IMR-90 (cell line): ENCODE results near the gene RAB37. TPM values are rescaled to one million over a fixed set of nuclear protein-coding genes. Genes with fewer than 3 reads are reported as not detected.
A peak's percentile ranks its signal among the peaks of the same experiment; 100 is the strongest.

Experiments
- ATAC-seq: fragments of 200-7000 bp; cut with Tn5 transposase; 2 replicates; pipeline ENCODE4 v1.9.1; 2020; ENCODE audit warnings: low read depth, mild to moderate bottlenecking, moderate library complexity
- BruUV-seq: library from RNA; stranded (reverse); fragments of 400-500 nt; replicated peaks from 2 replicates; lab custom pipeline; 2021; lab: Mats Ljungman, UMichigan
- CTCF ChIA-PET: fragments of 300-600 bp; formaldehyde crosslinking; extraction: SDS; loops from one replicate; lab custom pipeline; 2021; ENCODE audit warnings: antibody characterized with exemption; lab: Yijun Ruan, JAX
- POLR2A ChIA-PET: fragments of 300-600 bp; sonication (Branson Sonifier 250); formaldehyde crosslinking; loops from one replicate; lab custom pipeline; 2022; ENCODE audit warnings: antibody characterized with exemption; ENCODE audit not compliant: unreplicated experiment; lab: Charles Lee
- DNase-seq: peaks from one replicate; pipeline ENCODE4 v3.0.0; 2013
- H2AFZ ChIP-seq: replicated peaks from 2 replicates; pipeline ENCODE3; 2013; ENCODE audit warnings: low read length, mild to moderate bottlenecking; ENCODE audit not compliant: poor library complexity
- H2AK5ac ChIP-seq: 2 replicates; pipeline ENCODE4 v1.6.1; 2013; ENCODE audit warnings: low read depth, low read length, inconsistent platforms
- H2AK9ac ChIP-seq: replicated peaks from 2 replicates; pipeline ENCODE3; 2013; ENCODE audit warnings: mild to moderate bottlenecking, low read depth, low read length, moderate library complexity; ENCODE audit not compliant: poor library complexity
- H2BK120ac ChIP-seq: 2 replicates; pipeline ENCODE4 v1.6.1; 2013; ENCODE audit warnings: low read depth, low read length, inconsistent platforms
- H2BK15ac ChIP-seq: 3 replicates; pipeline ENCODE4 v1.6.1; 2013; ENCODE audit warnings: low read depth, low read length, inconsistent platforms
- H2BK20ac ChIP-seq: 2 replicates; pipeline ENCODE4 v1.6.1; 2013; ENCODE audit warnings: low read depth, mild to moderate bottlenecking, inconsistent platforms, low read length, moderate library complexity
- H2BK5ac ChIP-seq: 2 replicates; pipeline ENCODE4 v1.6.1; 2013; ENCODE audit warnings: mild to moderate bottlenecking, low read depth, low read length, inconsistent platforms; ENCODE audit not compliant: poor library complexity, severe bottlenecking
- H3K14ac ChIP-seq: replicated peaks from 2 replicates; pipeline ENCODE4 v1.6.1; 2013; ENCODE audit warnings: low read depth, low read length, inconsistent platforms
- H3K18ac ChIP-seq: 2 replicates; pipeline ENCODE4 v1.6.1; 2013; ENCODE audit warnings: low read depth, low read length, control low read depth
- H3K23ac ChIP-seq: 2 replicates; pipeline ENCODE4 v1.6.1; 2013; ENCODE audit warnings: low read depth, low read length, inconsistent platforms
- H3K27ac ChIP-seq: 2 replicates; pipeline ENCODE4 v1.5.1; 2013; ENCODE audit warnings: mild to moderate bottlenecking, control low read depth, low read length; ENCODE audit not compliant: insufficient read depth
- H3K27me3 ChIP-seq: 2 replicates; pipeline ENCODE4 v1.6.1; 2013; ENCODE audit warnings: low read length; ENCODE audit not compliant: control insufficient read depth, insufficient read depth
- H3K36me3 ChIP-seq: 2 replicates; pipeline ENCODE4 v1.6.1; 2013; ENCODE audit warnings: low read length, mixed read lengths; ENCODE audit not compliant: control insufficient read depth, insufficient read depth
- H3K4ac ChIP-seq: 2 replicates; pipeline ENCODE4 v1.6.1; 2013; ENCODE audit warnings: low read depth, low read length, inconsistent platforms
- H3K4me1 ChIP-seq: 2 replicates; pipeline ENCODE4 v1.6.1; 2013; ENCODE audit warnings: low read length, mixed read lengths; ENCODE audit not compliant: control insufficient read depth, insufficient read depth
- H3K4me2 ChIP-seq: 2 replicates; pipeline ENCODE4 v1.6.1; 2013; ENCODE audit warnings: low read depth, mild to moderate bottlenecking, control low read depth, low read length, moderate library complexity
- H3K4me3 ChIP-seq: 2 replicates; pipeline ENCODE4 v1.5.1; 2013; ENCODE audit warnings: low read depth, mild to moderate bottlenecking, control low read depth, low read length, moderate library complexity; ENCODE audit not compliant: insufficient read depth
- H3K56ac ChIP-seq: 2 replicates; pipeline ENCODE4 v1.6.1; 2013; ENCODE audit warnings: low read length, inconsistent platforms; ENCODE audit not compliant: insufficient read depth; ENCODE audit errors: extremely low read depth
- H3K79me1 ChIP-seq, 2 experiments: 2 replicates each; pipeline ENCODE4 v1.6.1; 2013; ENCODE audit warnings: low read length in 2 of 2, inconsistent platforms in 1 of 2, low read depth in 1 of 2
- H3K9ac ChIP-seq: 2 replicates; pipeline ENCODE4 v1.6.1; 2013; ENCODE audit warnings: low read depth, low read length, control low read depth
- H3K9me1 ChIP-seq: 2 replicates; pipeline ENCODE4 v1.6.1; 2013; ENCODE audit warnings: low read length, inconsistent platforms; ENCODE audit not compliant: insufficient read depth
- H3K9me3 ChIP-seq: 2 replicates; pipeline ENCODE4 v1.6.1; 2013; ENCODE audit warnings: low read length; ENCODE audit not compliant: control insufficient read depth, insufficient read depth
- H4K20me1 ChIP-seq: 2 replicates; pipeline ENCODE4 v1.6.1; 2013; ENCODE audit warnings: low read length, inconsistent platforms; ENCODE audit not compliant: insufficient read depth
- H4K5ac ChIP-seq: 2 replicates; pipeline ENCODE4 v1.6.1; 2013; ENCODE audit warnings: mild to moderate bottlenecking, low read depth, low read length, control low read depth
- H4K8ac ChIP-seq, 2 experiments: 2 replicates each; pipeline ENCODE4 v1.6.1; 2013; ENCODE audit warnings: low read depth in 2 of 2, low read length in 2 of 2, control low read depth in 1 of 2, inconsistent platforms in 1 of 2
- H4K91ac ChIP-seq: 2 replicates; pipeline ENCODE4 v1.6.1; 2013; ENCODE audit warnings: low read depth, low read length, inconsistent platforms; ENCODE audit not compliant: insufficient read depth
- CEBPB ChIP-seq: IDR thresholded peaks from 2 replicates; pipeline ENCODE4 v1.6.1; 2012; ENCODE audit warnings: low read depth, low read length, improper control_type of control experiment
- RFX5 ChIP-seq: IDR thresholded peaks from 2 replicates; pipeline ENCODE4 v1.8.0; 2012; ENCODE audit warnings: low read depth, mild to moderate bottlenecking, low read length, moderate library complexity
- whole genome bisulfite sequencing, 2 experiments: methylation state at CpG; one replicate each; pipeline versions ENCODE4 v1.1.5 to v1.1.7; 2013; ENCODE audit warnings: missing lambda C conversion rate in 2 of 2; ENCODE audit not compliant: insufficient read length in 1 of 2; ENCODE audit errors: extremely low coverage in 2 of 2; 5-methylcytosine and 5-hydroxymethylcytosine counted together
- dilution Hi-C: fragments of 300-500 bp; cut with HindIII; formaldehyde crosslinking; loops from one replicate; pipeline ENCODE4 v1.14.3; 2018; ENCODE audit warnings: low sequenced_read_pairs; ENCODE audit not compliant: unreplicated experiment
- in situ Hi-C: fragments of 300-500 bp; cut with MboI; formaldehyde crosslinking; loops from 3 replicates; pipeline ENCODE4 v1.14.3; 2019; ENCODE audit warnings: low sequenced_read_pairs, inconsistent platforms, mixed read lengths
- intact Hi-C: fragments of 100-400 bp; cut with micrococcal nuclease; formaldehyde crosslinking; loops from 2 replicates; pipeline ENCODE4 v1.10.0; 2022
- polyA plus RNA-seq, 3 experiments: library from polyadenylated mRNA; depleted of rRNA; stranded (reverse); fragments of >200 nt; gene quantifications; 2 replicates each; pipeline ENCODE4 v1.2.3, GENCODE V29; 2012; ENCODE audit warnings: low replicate concordance in 1 of 3
- total RNA-seq: library from RNA; depleted of rRNA; stranded (reverse); fragments of >200 nt; gene quantifications from 2 replicates; pipeline ENCODE4 v1.2.3, GENCODE V29; 2012

RAB37 gene
- total and polyA plus RNA-seq, 2 of the 4 experiments (the other 2 are of a cell fraction): 0.19 TPM; not detected in 1

- no peak for DNase-seq
Observed at GRCh38 chr17:74786431-74787055, 49.5 kb downstream of the RAB37 start.

More at GRCh38 chr17:74786431-74787055, 49.5 kb downstream of the RAB37 start:
- H3K79me1 ChIP-seq: peaks cover 5% of the 10 kb centered on the region in 2 experiments; a peak in 2 of 4 replicates
- no peaks in the 10 kb centered on the region for H3K27me3 ChIP-seq
- H4K5ac ChIP-seq: no peak overlapping the region
- POLR2A ChIA-PET: interaction anchor here (0.7 kb wide), 1 partner anchor 80 kb away, joined by 4 read pairs; no protein-coding TSS in a partner anchor
- CTCF ChIA-PET: interaction anchor here (0.7 kb wide), 1 partner anchor 49 kb away, joined by 6 read pairs; the partner anchor contains the start of gene RAB37
- no peak overlapping the region for H3K4me3 ChIP-seq
- in situ Hi-C loops: no loop called here
- dilution Hi-C loops: no loop called here
- no peaks in the 10 kb centered on the region; the same call in none of the 2 replicates for H4K20me1 ChIP-seq
- H3K27ac ChIP-seq: no peak overlapping the region
- H3K23ac ChIP-seq: no peak overlapping the region
- no TSS peak for BruUV-seq
- intact Hi-C loops: no loop called here
- H2BK120ac ChIP-seq: no peak overlapping the region
- H3K9ac ChIP-seq: no peak overlapping the region
- WGBS, 2 experiments: 73% methylated on average over 12 of the region's 16 CpGs; no CpG with 5 or more reads in 1 of the 2 experiments
- H3K4me2 ChIP-seq: no peak overlapping the region
- no peak overlapping the region for H3K4ac ChIP-seq
- no peaks in the 10 kb centered on the region; the same call in 1 of the 2 replicates for H3K9me1 ChIP-seq
- no peak overlapping the region for H4K8ac ChIP-seq
- H3K56ac ChIP-seq: no peak overlapping the region
- peaks cover 26% of the 10 kb centered on the region for H3K36me3 ChIP-seq
- H2BK20ac ChIP-seq: no peak overlapping the region
- H2AK5ac ChIP-seq: no peak overlapping the region
- no peak overlapping the region for H2AFZ ChIP-seq
- H4K91ac ChIP-seq: no peak overlapping the region
- no peak overlapping the region for H2BK15ac ChIP-seq
- TF ChIP-seq RFX5 (no peak), CEBPB (peak; percentile 74)
- H3K4me1 ChIP-seq: no peaks in the 10 kb centered on the region
- no peak overlapping the region for H3K14ac ChIP-seq
- no peak overlapping the region for H2AK9ac ChIP-seq
- H3K18ac ChIP-seq: no peak overlapping the region
- no peaks in the 10 kb centered on the region for H3K9me3 ChIP-seq
- ATAC-seq: no peak
- no peak overlapping the region for H2BK5ac ChIP-seq
